ENCODE data around the gene CYFIP1.

The CYFIP1 gene

DNA sequence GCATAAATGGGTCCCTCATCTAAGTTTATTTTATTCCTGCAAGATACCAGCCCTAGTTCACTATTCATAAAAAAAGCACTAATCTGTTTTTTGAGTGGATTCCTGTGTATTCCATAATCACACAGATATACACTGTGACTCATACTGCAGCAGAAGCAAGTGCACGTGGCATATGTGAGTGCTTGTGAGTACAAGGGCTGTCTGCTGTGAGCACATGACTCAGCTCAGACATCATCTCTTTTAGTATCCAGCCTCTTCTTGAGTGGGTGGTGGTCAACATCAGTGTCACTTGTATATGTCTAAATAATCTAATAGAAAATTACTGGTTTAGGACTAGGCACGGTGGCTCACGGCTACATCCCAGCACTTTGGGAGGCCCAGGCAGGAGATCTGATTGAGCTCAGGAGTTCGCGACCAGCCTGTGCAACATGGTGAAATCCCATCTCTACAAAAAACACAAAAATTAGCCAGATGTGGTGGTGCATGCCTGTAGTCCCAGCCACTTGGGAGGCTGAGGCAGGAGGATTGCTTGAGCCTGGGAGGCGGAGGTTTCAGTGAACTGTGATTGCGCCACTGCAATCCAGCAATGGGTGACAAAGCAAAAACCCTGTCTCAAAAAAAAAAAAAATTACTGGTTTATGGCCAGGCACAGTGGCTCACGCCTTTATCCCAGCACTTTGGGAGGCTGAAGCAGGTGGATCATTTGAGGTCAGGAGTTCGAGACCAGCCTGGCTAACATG, 91.9 kb downstream of the CYFIP1 start:
- DNase-seq (ENCODE audit: low spot score) = no peak

DNA sequence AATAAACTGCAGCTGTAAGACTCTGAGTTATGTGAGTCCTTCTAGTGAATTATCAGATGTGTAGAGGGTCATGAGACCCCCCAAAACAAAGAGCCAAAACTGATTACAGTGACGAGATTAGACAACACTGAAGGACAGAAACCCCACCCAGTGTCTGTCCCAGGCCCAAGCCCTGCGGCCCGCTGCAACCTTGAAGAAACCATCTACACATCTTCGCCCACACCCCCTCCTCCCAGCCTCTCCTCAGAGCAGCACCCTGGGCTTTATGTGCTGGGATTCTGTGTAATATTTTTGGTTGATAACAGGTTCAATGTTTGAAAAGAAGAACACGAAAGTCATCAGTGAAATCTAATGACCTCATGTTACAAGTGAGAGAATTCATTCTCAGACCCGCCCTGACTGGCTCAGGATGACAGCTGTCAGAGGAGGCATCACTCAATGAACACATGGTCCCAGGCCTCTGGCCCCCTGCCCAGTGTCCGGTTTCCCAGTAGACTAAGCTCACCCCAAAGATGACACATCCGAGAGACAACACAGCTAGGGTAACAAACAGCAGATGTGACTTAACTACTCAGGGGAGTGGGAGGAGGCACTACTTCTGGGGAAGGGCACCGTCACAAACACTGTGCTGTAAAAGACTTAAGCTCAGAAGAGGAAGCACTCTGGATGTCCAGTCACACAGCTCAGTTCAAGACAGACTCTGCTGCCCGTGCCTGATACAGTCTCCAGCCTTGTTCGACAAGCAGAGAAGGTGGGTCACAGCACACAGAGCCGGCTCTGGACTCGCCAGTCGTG, 92.8 kb downstream of the CYFIP1 start:
- no peak for DNase-seq (ENCODE audit: low spot score)

DNA sequence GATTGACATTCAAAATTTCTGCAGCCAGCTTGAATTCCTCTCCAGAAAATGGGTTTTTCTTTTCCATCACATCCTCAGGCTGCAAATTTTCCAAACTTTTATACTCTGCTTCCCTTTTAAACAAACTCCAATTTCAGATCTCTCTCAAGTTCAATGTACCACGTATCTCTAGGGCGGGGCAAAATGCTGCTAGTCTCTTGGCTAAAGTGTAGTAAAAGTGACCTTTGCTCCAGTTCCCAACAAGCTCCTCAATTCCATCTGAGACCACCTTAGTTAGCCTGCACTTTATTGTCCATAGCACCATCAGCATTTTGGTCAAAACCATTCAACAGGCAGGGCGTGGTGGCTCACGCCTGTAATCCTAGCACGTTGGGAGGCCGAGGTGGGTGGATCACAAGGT, 95.0 kb downstream of the CYFIP1 start:
- DNase-seq (ENCODE audit: low spot score) = no peak

DNA sequence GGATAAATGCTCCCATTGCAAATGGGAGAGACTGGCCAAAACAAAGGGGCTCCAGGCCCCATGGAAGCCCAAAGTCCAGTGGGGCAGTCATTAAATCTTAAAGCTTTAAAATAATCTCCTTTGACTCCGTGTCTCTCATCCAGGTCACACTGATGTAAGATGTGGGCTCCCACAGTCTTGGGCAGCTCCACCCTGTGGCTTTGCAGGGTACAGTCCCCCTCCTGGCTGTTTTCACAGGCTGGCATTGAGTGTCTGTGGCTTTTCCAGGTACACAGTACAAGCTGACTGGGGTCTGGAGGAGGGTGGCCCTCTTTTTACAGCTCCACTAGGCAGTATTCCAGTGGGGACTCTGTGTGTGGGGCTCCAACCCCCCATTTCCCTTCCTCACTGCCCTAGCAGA, 95.8 kb downstream of the CYFIP1 start:
- no peak for DNase-seq (ENCODE audit: low spot score)

DNA sequence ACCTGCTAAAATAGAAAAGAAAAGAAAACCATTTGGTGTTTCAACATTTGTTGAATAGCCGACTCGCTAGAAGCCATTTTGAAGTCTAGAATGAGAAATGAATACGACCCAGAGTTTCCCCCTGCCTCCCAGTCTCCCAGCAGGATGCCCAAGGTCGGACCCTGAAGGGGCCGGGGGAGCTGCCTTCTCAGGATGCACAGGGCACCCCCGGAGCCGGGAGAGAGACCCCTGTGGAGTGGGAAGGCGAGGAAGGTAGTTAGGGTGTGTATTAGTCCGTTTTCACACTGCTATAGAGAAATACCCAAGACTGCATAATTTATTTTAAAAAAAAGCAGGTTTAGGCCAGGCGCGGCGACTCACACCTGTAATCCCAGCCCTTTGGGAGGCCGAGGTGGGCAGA, 97.0 kb downstream of the CYFIP1 start:
- no peak for DNase-seq (ENCODE audit: low spot score)

DNA sequence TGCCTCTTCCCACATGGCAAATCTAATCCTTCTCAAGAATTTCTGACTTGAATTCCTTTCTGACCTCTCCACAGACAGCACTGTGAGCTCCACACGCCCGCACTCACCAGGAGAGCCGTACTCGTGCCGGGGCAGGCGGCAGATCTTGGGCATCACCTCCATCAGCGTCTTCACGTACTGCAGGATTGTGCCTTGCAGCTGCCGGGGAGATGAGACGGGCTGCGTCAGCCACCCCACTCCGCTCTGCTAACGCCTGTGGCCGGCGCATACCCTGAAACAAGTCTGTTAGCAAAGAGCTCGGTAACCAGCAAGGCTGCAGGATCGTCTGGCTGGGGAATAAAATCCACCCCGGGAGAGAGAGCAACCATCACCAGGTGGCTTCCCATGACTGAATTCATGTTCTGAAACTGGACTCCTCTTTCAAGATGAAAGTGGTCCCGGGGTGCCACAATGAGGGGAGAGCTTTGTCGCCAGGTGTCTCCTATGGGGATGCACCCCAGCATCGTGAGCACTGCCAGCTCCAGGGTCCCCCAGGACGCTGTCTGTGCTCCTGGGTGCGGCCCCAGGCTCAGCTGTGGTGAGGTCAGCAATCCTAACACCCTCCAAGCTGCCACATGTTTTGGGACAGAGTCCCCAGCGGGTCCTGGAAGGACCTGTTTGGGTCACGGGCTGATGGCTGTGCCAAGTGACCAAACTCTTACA, 98.3 kb downstream of the CYFIP1 start:
- no peak for DNase-seq (ENCODE audit: low spot score)

DNA sequence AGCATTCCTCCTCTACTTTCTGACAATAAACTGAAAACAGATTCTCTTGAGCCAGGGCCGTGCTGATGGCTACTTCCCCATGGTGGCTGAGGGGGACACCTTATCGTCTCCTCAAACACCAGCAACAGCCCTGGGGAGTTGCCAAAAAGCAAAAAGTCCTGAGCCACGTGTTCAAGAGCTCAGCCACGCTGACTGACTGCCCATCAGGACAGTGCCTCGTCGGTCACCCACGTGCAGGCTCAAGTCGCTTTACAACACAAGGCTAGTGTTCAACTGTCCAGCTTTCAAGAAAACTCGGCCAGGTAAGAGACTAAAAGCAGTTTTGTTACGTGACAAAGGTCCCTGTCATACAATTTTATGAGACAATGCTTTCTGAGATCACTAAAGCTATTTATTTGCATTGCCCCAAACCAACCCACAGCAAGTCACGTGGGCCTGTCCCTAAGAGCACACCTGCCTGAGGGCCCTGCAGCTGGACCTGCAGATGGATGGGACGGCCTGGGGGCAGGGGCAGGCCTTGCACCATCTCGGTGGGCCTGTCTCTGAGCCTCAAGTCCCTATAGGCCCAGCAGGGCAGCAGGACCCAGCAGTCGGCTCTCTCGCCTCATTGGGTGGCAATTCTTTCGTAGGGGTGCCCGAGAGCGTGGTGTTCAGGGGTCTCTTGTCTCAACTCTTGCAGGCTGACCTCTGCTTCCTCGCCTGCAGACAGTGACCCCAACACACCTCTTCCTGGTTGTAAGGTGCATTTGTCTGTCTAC, 99.0 kb downstream of the CYFIP1 start:
- DNase-seq (ENCODE audit: low spot score) = no peak

DNA sequence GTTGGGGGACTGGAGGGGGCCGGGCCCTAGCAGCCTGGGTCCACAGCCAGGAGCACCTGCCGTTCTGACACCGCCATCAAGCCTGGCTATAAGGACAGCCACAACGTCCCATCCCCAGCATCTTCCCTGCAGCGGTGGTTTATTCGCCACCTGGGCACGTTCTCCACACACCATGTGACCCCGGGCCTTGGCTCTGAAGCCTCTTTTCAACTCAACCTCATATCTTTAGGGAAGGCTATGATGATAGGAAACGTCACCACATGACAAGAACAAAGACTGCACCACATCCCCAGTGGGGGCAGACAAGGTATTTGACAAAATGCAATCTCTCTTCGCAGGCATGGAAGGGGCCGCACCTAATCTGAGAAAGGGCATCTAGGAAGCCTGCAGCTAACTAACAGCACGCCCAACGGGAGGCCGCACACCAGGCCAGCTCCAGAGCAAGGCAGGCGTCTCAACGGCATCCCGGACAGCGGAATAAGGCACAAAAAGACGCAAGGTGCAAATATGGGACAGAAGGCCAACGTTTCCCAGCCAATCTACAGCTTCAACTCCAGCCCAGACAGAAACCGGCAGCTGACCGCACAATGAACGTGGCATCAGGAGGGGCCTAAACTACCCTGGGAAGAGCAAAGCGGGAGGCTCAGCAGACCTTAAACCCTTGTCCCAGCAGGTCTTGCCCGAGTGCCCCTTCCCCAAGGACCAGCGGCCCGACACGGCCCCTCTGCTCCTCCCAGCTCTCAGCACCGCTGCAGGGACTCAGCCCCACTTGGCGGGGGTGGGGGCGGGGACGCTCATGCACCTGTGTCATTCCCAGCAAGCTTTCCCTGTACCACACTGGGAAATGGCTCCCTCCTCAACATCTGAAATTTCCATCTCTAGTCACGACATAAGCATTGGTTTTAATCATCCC, 99.8 kb downstream of the CYFIP1 start:
- no peak for DNase-seq (ENCODE audit: low spot score)

DNA sequence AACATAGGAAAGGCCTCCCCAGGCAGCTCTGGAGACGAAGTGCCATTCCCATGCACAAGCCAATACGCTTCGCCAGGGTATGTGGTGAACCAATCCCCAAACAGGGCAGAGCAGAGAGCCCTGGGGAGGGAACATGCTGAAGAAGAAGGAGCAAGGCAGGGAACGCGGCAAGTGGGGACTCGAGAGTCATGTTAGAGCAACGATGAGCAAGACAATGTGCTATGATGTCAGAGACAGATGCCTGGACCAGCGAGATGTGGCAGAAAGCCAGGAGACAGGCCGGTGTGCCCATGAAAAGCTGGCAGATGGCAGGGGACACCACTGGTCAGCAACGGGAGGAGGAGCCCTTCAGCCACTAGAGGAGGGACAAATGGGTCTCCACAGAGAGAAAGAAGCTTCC, 102.1 kb downstream of the CYFIP1 start:
- no peak for DNase-seq (ENCODE audit: low spot score)

DNA sequence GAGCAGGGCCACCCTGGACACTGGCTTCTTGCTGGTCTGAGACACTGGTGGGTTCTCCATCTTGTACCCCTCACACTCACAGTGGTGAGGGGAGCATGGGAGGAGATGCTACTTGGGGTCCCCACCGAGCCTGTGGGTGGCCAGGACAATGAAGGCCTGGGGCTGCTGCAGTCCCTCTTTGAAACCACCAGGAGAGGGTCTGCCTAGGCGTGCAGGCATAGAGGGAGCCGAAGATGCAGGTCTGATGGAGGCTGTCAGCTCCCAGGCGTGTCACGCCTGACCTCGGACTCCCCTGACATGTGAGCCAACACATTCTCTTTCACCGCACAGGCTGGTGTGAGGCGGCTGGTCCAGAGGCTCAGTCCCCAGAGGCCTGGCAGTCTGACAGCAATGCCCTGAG, 102.6 kb downstream of the CYFIP1 start:
- DNase-seq (ENCODE audit: low spot score) = no peak

DNA sequence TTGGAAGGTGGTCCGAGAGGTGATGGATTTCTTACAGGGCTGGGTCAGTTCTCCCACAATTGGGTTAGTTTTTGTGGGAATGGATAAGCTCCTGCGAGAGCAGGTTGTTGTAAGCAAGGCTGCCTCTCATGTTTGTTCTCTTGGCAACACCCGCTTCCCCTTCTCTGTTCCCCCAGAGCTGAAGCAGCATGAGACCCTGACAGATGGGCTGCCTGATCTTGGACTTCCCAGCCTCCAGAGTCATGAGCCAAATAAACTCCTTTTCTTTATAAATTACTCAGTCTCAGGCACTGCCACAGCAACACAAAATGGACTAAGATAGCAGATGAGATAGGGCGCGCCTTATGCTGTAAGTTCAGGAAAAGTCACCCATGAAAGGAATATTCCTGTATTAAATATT, 103.1 kb downstream of the CYFIP1 start:
- no peak for DNase-seq (ENCODE audit: low spot score)

DNA sequence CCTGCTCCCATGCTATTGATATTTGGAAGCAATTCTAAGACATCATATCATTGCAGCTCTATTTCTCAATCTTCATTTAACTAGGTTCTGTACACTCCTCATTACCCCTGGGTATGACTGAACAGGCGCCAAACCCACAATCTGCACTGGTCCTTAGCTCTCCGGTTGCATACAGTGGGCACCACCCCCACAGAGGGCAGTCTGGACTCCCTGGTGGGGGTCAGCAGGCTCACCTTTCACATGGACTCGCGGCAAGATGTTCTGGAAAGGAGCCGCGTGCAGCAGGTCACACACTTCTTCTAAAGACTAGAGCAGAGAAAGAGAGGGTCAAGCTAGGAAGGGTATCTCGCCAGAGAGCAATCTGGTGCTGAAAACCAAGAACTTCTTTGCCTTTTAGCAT, 105.2 kb downstream of the CYFIP1 start:
- DNase-seq (ENCODE audit: low spot score) = no peak

DNA sequence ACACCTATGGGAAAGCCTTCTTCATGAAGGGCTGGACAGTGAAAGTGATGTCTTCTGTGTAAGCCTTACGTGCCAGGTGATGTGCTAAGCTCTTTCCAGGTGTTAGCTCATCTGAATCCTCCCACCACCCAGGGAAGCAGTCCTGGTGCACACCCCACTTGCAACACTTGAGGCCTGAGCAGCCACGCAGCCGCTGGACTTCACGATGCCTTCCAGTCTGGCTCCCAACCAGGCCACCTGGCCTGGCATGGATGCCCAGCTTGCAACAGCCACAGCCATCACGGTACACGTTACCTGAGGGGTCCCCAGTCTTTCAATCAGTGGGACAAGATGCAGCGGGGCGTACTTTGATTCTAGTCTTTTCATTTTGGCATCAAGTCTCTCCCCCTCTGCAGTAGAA, 105.9 kb downstream of the CYFIP1 start:
- DNase-seq (ENCODE audit: low spot score) = no peak

DNA sequence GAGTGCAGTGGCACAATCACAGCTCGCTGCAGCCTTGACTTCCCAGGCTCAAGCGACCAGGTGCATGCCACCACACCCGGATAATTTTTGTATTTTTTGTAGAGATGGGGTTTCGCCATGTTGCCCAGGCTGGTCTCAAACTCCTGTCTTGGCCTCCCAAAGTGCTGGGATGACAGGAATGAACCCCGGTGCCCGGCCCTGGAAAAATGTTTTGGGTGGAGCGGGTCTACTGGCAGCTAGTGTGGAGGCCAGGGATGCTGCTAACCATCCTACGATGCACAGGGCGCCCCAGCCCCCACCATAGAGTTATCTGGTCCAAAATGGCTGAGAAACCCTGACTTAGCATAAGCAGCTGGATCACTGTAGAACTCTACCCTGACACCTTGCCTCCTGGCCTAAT, 106.3 kb downstream of the CYFIP1 start:
- no peak for DNase-seq (ENCODE audit: low spot score)

DNA sequence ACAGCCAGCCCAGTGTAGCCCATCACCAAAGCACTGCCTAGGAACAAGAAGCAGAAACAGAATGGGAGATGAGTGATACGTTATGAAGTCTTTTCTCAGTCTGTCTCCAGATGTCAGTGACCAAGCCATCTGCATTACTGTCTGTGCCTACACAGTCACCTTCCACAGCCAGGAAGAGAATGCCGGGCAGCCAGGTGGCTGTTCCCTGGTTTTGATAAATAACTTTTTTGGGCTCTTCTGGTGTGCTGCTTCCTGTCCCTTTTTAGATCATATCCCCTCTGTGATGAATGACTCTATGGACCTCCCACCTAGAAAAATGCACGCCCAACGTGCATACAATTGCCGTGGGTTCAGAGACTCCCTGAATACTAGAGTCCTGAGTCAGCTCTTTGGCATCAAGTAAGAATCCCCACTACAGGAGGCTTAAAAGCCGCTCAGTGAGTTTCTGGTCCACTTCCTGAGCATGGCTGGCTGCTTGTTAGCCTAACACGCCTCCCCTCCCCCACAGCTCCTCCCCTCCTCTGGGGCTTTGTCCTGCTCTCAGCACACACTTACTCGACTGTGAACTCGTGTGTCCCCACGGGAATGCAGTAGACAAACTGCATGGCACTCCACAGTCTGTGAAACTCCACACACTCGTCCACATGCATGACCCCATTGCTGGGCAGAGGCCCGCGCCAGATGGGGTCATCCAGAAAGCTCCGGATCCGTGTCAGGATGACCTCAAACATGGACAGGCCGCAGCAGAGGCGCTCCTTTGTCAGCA, 107.0 kb downstream of the CYFIP1 start:
- DNase-seq (ENCODE audit: low spot score) = no peak

DNA sequence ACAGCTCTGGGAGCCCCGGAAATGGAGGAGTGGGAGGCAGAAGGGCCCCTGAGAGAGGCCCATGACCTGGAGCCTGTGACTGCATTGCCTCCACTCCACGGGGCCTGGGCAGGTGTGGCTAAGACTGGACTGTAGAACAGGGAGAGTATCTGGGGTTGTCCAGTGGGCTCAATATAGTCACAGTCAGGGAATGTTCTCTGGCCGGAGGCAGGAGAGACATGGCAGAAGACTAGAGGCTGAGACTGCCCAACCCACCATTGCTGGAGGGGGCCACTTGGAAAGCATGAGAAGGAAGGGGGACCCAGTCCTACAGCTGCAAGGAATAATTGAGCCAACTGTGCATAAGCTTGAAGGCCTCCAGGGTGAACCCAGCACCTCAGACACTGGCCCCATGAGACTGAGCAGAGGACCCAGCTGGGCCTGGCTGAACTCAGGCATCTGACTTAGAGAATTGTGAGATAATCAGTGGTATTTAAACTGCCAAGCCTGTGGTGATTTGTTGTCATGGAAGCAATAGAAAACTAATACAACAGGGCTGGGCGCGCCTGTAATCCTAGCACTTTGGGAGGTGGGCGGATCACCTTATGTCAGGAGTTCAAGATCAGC, 108.6 kb downstream of the CYFIP1 start:
- DNase-seq (ENCODE audit: low spot score) = no peak

DNA sequence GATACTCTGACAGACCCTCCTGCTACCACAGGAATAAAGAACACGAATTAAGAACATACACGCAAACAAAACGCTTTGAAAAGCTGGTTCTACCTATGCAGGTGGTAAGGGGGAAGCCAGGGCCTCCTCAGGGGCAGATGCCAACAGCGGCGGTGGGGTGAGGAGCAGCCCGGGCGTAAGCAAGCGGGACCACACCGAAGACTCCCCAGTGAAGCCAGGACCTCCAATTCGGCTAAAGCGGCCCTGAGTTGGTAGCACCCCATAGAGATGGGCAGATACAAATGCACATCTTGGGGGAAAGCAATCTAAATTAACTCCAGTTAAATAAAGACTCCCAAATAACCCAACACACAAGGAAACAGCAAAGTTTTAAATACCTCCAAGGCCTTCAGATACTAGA, 109.3 kb downstream of the CYFIP1 start:
- no peak for DNase-seq (ENCODE audit: low spot score)

DNA sequence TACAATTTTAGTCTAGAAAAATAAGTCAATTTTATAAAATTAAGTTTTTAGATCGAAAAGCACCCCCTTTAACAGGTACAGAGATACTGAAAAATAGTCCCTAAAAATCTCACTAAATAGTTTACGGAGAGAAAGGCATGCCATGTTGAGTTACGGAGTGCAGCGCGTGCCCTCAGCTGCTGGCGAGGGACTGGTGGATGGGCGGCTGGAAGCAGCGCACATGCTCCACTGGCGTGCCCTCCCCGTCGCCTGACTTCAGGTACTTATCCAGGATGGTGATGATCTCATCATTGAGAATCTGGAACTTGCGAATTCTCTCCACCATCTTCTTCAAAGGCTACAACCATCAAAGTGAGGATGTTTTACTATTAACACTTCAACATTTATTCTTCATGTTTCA, 110.3 kb downstream of the CYFIP1 start:
- DNase-seq (ENCODE audit: low spot score) = no peak

DNA sequence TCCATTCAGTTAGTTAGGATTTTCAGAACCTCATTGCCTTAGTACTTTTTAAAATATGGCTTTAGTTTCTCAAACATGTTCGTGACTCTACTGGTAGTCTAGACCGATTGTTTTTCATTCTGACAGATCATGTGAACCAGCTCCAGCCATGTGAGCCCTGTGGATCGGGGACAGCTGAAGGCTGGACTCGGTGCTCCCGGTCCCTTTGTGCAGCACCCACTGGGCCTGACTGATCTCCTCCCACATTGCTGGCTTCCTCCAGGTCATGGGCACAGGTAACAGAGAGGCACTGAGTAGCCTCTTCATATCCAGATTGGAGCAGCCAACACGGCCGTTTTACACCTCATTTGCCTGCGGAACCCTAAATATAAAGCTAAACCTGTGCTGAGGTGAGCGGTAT, 111.2 kb downstream of the CYFIP1 start:
- DNase-seq (ENCODE audit: low spot score) = no peak

DNA sequence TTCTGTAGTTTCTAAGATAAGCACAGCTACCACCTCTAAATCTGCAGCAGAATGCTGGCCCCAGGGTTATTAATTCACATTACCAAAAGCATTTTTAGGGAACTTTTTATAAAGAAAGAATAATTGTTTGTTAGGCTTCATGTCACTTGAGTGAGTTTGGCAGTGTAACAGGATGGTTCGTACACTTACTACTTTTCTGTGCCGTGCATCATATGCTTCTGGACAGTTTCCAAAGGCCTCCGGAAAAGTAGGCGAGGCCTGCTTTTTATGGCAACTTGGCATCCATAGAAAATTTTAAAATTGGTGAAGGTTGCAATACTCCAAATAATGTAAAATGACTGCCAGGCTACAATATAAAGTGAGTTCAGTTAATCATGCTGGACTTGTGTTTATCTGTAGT, 111.7 kb downstream of the CYFIP1 start:
- DNase-seq (ENCODE audit: low spot score) = no peak
